22Rv1 (cell line): ENCODE data around the gene LRIT3.
A peak's percentile ranks its signal among the peaks of the same experiment; 100 is the strongest.

Source experiments
- H3K27ac ChIP-seq: fragments of 450-650 bp; 2 replicates; pipeline ENCODE4 v1.5.1; 2017
- CTCF ChIP-seq: fragments of 450-650 bp; IDR thresholded peaks from 2 replicates; pipeline ENCODE4 v1.5.1; 2017; ENCODE audit warnings: mild to moderate bottlenecking
- ZFX ChIP-seq: fragments of 450-650 bp; IDR thresholded peaks from 2 replicates; pipeline ENCODE4 v1.6.1; 2017; ENCODE audit warnings: antibody characterized with exemption, borderline replicate concordance

The LRIT3 gene

GRCh38 chr4:109811707-109812106 is 36.2 kb upstream of the LRIT3 start:
- H3K27ac ChIP-seq, result no peak overlapping the region
- TF ChIP-seq ZFX (no peak), CTCF (no peak)

- peak within 1 kb of the TSS; percentile 86 for H3K27ac ChIP-seq
- TF ChIP-seq CTCF, result no peak
- TF ChIP-seq ZFX, result no peak
These were observed 32.5 kb upstream of the LRIT3 start, which contains the start of gene GAR1 for GRCh38 chr4:109815151-109816081. Gene GAR1, plus strand, starts transcription at chr4:109815762. Its CDS starts 403 bp downstream, at chr4:109816165.

GRCh38 chr4:109816082-109816442 is 31.8 kb upstream of the LRIT3 start:
- H3K27ac ChIP-seq, result peak overlapping the region; percentile 86
- TF ChIP-seq CTCF, result no peak
- TF ChIP-seq ZFX, result no peak

- TF ChIP-seq CTCF (no peak), ZFX (no peak)
- H3K27ac ChIP-seq, result no peak overlapping the region
These were observed 31.0 kb upstream of the LRIT3 start for GRCh38 chr4:109816894-109817293.

- no peak overlapping the region for H3K27ac ChIP-seq
- TF ChIP-seq CTCF (no peak), ZFX (no peak)
These were observed 29.6 kb upstream of the LRIT3 start for GRCh38 chr4:109818268-109818667.

GRCh38 chr4:109820563-109820962 is 27.3 kb upstream of the LRIT3 start:
- H3K27ac ChIP-seq, result no peak overlapping the region
- TF ChIP-seq ZFX, result no peak
- no peak for TF ChIP-seq CTCF

GRCh38 chr4:109821185-109821584 is 26.7 kb upstream of the LRIT3 start:
- TF ChIP-seq ZFX, result no peak
- no peak for TF ChIP-seq CTCF
- no peak overlapping the region for H3K27ac ChIP-seq
